NCI-H524 treated with DMSO at 0.1 percent for 48 hours (cell line): Measurements from ENCODE around the gene ANKS1B.

Experiments
- DNase-seq: peaks from one replicate; lab custom pipeline; 2025; lab: John Stamatoyannopoulos, UW

ANKS1B gene

DNA sequence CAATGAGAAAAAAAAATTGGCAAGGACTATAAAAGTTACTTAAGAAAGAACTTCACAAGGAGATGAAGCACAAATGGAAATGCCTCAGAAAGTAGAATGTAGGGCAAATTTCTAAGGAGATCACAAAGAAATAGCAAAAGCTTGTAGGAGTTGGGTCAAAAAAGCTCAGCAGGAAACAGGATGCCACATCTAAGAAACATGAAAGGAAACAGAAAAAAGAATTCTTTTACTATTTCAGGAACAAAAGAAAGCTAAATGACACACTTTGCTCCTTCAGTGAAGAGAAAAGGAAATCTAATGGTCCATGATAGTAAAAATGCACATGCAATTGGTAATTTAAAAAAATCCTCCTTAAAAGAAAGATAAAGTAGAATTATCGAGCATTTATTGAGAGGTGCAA, 789.3 kb downstream of the ANKS1B start:
- DNase-seq = no peak

DNA sequence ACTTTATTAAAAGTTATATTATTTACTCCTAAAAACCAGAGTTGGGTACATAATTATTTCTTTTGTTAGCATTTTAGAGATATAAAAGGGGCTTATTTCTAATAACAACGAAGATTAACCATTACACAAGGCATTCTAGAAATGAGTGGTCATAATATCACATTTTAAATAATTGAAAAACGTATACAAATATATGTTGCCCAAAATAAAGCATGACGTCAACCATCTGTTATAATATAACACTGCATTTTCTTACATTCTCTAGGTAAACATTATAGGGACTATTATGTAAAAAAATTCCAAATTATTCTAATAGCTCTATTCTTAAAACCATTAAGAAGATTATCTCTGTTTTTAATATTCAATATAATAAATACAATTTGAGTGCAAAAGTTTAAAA, 792.2 kb downstream of the ANKS1B start:
- no peak for DNase-seq

DNA sequence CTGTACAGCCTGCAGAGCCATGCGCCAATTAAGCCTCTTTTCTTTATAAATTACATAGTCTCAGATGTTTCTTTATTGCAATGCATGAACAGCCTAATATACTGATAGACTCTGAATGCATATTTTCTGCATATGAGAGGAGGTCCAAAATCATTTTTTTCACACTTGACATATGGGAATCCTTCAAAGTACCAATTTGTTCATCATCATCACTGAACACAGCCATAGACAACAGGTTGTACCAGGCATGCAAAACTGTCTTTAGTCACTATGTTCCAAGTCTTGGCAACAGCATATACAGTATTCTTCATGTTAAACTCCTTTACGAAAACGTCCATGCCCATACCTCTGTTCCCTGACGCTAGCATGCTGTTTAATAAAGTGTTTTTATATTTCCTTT, 807.9 kb downstream of the ANKS1B start:
- DNase-seq = no peak

DNA sequence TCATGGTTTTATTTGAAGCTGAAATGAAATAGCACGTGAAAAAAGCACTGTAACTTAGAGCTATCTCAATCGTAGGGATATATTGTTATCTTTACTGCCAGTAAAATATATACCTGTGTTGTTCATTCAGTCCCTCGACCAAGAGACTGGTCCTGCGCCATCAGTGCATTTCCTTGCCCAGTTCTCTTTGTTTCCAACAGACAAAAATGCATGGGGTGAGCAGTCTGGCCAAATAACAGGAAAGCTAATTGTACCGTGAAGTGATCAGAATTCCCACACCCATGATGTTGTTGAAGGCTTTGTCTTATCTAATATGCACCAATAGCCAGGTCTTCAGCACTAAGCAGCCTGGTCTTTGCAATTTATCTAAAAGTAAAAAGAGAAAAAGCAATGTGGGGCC, 814.3 kb downstream of the ANKS1B start:
- DNase-seq = no peak

- DNase-seq = no peak
These were observed 814.7 kb downstream of the ANKS1B start for GRCh38 chr12:99170037-99170436.

GRCh38 chr12:99157946-99158345, 826.8 kb downstream of the ANKS1B start:
- no peak for DNase-seq

DNA sequence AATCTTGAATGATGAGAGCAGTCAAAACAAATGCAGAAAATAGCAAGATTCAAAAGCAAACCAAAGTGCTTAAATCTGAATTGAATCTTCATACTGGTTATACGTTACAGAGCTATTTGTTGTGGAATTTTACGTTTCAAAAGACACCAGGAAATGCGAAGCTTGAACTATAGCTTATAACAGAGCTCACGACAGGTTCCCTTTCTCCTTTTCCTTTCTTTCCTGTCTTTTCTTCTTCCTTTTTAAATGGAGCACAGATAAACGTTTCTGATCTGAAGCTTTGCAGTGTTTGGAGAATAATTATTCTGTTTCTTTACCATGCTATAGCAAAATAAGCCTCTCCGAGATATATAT, 829.8 kb downstream of the ANKS1B start:
- DNase-seq = no peak

- no peak for DNase-seq
These were observed 830.3 kb downstream of the ANKS1B start for GRCh38 chr12:99154216-99154982.

GRCh38 chr12:99153293-99153692, 831.4 kb downstream of the ANKS1B start:
- no peak for DNase-seq

- DNase-seq = no peak
These were observed 832.4 kb downstream of the ANKS1B start for GRCh38 chr12:99152337-99152736.

GRCh38 chr12:99151744-99152143, 833.0 kb downstream of the ANKS1B start:
- DNase-seq = no peak

DNA sequence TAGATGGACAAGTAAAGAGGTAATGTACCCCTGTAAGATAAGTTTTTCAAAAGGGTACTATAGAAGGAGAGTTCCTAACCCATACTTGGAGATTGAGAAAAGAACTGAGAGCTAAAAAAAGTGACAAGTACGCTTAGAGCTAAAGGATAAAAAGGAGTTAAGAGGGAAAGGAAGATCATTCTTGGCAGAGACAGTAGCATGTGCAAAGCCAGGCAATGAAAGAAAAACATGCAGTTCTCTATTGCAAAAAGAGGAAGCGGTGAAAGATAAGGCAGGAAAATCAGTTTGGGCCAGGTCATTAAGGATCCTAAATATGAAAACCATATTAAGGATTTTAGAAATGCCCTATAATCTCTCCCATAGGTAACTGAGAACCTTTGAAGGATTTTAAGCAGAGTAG, 837.6 kb downstream of the ANKS1B start:
- DNase-seq = no peak

DNA sequence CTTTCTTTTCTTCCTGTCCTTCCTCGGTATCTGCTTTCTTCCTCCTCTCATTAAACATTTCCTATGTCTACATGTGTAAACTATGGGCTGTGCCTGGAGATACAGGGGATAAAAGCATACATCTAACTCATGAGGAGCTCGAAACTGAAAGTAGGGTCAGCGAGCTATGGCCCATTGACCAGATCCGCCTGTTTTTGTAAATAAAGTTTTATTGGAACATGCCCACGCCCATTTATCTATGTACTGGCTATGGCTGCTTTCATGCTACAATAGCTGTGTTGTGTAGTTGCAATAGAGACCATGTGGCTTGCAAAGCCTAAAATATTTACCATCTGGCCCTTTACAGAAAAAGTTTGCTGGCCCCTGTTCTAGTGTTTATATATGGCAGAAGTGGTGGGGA, 838.0 kb downstream of the ANKS1B start:
- no peak for DNase-seq

- no peak for DNase-seq
These were observed 838.6 kb downstream of the ANKS1B start for GRCh38 chr12:99146185-99146584.

DNA sequence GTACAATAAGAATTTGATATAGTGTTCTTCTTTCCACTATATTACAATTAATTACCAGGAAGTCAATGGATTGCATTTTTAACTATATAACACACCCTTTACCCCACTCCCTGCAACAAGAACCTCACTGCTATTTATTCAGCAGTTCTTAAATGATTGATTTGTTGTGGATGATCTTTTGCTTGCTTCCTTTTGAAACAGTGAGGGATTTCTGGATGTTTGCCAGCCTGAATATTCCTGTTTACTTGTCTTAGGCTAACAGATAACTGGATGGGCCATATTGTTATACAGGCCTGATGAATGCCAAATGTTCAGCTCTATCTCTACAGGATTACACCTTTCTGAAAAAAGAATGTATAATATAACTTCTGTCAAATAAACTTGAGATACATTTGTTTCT, 842.1 kb downstream of the ANKS1B start:
- DNase-seq = no peak

DNA sequence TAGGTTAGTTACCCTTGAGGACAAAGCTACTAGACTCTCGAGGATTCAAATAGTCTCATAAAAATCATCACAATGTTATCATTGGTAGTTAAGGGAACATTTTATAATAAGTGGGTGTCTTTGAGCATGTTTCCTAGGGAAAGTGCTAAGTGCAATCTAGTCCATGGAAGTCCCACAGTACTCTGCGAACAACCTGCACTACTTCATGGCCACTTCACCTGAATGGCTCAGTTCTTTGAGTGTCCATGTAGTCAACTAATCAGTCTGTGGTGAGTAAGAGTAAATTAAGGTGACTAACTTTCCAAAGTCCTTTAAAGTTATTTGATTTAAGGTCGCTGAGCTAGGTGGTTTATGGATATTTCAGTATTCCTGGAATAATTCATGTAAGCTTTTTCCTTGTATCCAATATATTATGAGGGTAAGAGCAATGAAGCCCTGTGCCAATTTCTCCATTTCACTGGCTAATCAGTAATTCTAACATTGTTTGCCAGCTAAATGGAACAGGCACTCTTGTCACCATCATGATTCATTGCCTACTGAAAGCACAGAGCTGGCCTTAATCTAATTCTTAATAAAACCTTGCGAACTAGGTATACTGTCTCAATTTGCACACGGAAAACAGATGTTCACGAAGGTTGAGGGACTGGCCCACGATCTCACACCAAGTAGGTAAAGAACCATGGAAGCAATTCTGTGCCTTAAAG, 844.6 kb downstream of the ANKS1B start:
- no peak for DNase-seq

- DNase-seq = no peak
These were observed 846.3 kb downstream of the ANKS1B start for GRCh38 chr12:99138393-99138792.

DNA sequence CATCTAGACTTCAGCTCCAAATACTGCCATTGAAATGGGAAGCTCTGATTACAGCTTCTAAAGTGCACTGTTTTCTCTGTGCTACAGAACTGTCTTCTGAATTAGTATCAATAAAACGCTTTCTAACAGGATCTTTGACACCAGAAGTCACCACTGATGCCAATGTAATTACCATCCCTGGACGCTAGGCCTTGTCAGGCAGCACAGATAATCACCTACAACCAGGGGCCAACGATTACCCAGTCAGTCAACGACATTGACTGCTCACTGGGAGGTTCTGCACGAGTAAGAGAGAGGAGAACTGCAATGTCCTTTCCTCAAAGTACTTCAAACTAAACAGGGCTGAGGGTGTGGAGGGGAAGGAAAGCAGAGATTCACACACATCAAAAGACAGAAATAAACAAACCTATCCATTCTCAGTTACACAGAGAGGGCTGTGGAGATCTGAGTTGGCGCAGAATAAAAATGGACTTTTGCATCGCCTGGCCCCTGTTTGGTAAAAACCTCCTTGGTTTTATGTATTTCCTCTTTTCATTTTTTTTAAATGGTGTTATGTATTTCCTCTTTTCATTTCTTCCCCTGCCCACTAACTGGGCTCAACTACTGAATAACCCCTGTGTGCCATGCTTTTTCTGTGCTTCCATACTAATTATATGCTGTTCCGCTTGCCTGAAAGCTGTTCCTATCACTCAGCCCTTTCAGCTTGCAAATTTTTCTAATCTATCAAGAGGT, 847.4 kb downstream of the ANKS1B start:
- no peak for DNase-seq

DNA sequence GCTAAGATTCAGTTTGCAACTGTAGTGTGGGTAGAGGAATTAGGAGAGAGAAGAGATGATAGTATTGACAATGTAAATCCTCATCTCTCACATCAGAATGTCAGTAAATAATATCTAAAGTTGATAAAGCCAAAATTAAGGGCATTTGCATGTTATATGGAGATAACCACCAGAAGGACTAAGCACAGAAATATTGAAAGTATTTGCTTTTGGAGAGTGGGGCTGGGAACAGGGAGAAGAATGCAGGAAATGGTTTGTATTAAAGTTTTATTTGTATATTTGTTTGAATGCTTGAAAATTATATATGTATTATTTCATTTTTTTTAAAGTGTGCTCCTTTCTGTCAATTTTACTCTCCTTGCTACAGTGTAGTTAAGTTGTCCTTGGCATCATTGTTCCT, 848.2 kb downstream of the ANKS1B start:
- DNase-seq = no peak

DNA sequence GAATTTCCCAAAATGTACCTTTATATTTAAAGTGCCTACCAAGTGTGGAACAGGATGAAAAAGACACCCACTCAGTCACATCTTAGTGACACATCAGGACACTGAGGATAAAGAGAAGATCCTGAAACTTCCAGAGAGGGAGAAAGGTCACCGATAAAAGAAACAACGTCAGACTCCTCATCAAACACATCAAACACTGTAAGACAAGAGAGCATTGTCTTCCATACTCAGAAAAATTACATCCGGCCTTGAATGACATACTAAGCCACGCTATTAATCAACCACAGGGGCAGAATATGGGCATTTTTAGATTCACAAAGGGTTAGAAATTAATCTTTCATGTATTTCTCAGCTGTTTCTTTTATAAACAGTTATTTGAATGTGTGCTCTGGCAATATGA, 849.4 kb downstream of the ANKS1B start:
- DNase-seq = no peak

- DNase-seq = no peak
These were observed 851.3 kb downstream of the ANKS1B start for GRCh38 chr12:99133401-99133800.

DNA sequence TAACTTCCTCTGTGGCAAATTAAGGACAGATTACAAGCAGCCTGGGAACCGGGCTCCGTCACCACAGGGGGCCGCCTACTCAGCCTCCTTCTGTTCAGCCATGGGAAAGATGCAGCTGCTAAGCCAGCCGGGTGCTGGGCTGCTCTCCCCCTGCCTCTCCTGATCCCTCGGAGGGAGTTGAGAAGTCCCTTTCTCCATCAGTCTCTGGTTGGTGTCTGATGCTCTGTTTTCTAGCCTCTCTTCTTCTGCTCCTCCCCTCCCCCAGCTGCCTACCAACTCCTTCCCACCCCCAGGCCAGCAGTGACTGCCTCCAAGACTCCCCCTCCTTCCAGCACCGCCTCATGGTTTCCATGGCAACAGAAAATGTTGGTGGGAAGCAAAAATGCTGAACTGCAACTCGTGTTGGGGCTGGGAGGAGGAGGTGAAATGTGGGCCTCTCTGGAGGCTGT, 853.0 kb downstream of the ANKS1B start:
- DNase-seq = peak; percentile 23
